ENCODE measurements around the gene SRD5A1.

GRCh38 chr5:6585168-6585567, 48.1 kb upstream of the SRD5A1 start:
- TF ChIP-seq GATA3 (IDR thresholded peaks at IDR 0.05; ENCODE audit: low read depth, low read length) = no peak
- TF ChIP-seq GATA2 (IDR thresholded peaks at IDR 0.05; ENCODE audit: low read depth, low read length) = no peak

Data from SH-SY5Y (cell line).